Activated CD4-positive, alpha-beta T cell treated with anti-CD3 and anti-CD28 coated beads, Interleukin-2, amount 50 U/mL, for 16 hours (primary cell): Measurements from ENCODE around the gene NCAM1.

Source experiments
- DNase-seq: peaks from one replicate; pipeline ENCODE4 v3.0.0-alpha.2; 2020

NCAM1 gene

DNA sequence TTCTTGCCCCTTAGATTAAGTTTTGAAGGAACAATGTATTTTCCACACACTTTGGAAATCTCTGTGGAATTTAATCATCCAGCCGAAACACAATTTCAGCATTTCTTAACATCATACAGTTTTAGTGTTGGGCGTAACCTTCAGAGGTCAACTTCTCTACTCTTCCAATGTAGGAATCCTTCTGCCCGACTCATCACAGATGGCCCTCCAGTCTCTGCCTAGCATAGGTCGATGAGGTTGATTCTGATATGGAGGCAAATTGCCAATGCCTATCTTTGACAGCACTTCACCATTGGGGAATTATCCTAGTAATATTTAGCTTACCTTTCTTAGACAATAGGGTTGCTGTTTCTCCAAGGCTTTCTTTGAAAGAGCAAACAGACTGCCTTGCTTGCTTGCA lies 177.5 kb downstream of the NCAM1 start:
- no peak for DNase-seq

DNA sequence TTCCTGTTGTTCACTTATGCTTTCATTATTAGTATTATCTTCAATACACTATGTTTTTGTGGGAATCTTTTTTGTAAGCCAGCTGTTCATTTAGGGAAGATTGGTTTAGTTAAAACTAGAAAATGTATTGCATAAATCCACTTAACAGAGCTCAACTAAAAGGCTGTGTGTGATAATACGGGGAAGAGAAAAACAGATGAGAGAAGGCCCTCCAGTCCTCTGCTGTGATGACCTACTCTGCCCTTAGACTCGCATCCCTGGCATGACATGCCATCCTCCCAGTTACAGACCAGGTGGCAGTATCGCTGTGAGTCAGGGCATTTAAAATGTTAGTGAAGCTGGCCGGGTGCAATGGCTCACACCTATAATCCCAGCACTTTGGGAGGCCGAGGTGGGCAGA lies 179.8 kb downstream of the NCAM1 start:
- no peak for DNase-seq

DNA sequence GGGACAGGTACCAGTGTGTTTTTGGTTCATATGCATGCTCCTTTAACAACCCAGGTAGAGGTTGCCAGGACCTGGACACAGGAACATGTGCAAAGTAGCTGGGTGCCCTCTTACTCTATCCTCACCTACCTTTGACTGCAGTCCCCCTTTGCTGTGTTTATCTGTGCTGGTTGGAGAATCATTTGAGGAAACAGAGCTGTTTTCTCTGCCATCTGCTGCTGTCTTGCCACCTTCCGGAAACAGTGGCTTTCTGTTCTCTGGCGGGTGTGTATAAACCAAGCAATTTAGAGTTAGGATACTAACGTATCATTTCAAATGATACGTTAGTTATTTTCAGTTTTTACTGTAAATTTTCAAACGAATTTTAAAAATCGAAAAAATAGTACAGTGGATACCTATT lies 181.3 kb downstream of the NCAM1 start:
- DNase-seq = no peak

DNA sequence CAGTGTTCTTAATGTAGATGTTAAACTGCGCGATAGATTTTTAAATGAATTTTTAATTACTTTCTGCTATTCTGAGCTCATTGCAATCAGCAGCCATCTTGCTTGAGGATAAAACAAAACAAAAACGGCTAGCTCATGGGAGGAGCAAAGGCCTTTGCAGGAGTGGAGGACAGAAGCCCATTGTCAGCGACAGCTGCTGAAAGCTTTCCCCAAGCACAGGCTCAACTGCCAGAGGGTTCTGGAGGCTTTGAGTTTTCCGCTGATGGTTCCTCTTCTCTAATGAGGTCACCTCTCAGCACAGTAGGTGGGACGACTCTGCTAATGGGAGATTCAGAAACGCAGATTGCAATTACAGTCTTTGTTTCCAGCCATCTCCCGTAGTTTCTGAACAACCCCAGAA lies 186.0 kb downstream of the NCAM1 start:
- no peak for DNase-seq

DNA sequence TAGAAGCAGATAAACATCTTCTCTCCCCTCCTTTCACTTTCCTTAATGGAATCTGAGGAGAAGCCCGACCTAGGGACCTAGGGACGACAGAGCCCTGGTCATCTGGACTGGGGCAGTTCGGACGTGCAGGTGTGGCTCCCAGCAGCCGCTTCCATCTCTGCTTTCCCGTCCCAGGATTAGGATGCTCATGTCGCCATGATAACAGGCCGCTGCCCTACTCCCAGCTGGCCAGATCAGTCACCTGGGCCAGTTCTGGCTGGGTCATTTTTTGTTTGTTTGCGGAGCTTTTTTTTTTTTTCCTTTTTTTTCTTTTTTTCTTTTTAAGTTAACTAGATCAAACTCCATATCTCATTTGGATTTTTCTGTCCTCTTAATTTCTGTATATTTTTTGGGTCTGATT lies 186.9 kb downstream of the NCAM1 start:
- no peak for DNase-seq

DNA sequence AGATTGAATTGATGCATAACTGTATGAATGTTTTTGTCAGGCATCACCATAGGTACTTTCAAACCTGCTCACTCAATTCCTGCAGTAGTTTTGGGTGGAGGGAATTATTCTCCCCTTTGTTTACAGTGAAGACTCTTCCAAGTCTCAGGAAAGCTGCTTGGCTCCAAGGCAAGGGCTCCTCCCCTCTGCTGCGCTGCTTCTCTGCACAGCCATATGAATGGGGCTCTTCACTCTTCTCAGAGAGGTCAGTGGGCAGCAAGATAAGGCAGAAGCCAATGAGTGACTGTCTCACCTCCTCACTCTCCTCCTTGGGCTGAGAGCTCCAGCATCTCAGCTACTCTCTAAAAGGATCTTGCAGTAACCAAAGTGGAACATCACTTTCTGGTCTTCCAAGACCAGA lies 187.4 kb downstream of the NCAM1 start:
- no peak for DNase-seq

DNA sequence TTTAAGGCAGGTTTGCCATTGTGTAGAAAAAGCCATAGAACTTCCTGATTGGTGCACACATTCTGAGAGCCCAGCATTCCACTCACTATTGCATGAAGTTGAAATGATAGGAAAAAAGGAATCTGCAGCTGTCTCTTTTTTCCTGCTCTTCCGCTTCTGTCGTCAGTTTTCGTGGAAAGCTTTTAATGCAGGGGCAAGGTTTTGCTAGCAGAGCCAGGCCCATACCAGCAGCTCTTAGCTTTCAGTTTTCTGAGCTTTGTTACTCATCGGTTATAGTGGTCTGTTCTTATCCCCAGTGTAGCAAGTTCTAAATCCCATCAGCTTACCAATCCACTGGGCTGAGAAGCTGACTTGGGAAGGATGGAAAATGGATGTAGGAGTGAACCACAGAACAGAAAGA lies 190.3 kb downstream of the NCAM1 start:
- DNase-seq = no peak

DNA sequence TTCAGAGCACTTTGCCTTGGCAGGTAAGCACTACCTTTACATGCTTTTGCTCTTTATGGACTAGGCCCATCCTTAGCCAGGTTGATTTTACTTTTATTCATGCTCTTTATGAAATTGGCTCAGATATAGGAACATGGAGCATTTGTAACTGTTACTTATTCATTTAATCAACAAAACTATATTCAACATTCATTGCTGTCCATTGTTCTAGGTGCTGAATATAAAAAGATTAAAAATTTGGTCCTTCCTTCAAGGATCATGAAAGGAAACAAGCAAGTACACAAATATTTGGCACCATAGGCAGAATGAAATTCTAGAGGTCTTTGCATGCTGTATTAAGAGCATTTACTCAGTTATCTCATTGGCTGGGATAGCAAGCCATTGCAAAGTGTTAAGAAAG lies 191.3 kb downstream of the NCAM1 start:
- no peak for DNase-seq

DNA sequence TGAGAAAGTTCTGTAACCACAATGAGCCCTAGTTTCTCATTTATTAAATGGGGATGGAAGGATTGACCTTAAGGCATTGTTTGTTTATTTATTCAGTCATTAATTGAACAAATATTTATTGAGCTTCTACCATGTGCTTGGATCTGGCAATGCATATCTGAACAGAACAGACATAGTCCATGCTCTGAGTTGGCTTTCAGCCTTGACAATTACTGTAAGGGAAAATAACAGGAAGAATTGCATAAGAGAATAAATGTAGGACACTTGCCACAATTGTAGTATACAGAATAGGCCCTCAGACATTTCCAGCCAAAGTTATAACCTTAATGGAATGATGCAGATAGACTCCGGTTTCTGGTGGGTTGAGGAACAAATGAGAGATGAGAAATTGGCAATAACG lies 192.6 kb downstream of the NCAM1 start:
- no peak for DNase-seq

DNA sequence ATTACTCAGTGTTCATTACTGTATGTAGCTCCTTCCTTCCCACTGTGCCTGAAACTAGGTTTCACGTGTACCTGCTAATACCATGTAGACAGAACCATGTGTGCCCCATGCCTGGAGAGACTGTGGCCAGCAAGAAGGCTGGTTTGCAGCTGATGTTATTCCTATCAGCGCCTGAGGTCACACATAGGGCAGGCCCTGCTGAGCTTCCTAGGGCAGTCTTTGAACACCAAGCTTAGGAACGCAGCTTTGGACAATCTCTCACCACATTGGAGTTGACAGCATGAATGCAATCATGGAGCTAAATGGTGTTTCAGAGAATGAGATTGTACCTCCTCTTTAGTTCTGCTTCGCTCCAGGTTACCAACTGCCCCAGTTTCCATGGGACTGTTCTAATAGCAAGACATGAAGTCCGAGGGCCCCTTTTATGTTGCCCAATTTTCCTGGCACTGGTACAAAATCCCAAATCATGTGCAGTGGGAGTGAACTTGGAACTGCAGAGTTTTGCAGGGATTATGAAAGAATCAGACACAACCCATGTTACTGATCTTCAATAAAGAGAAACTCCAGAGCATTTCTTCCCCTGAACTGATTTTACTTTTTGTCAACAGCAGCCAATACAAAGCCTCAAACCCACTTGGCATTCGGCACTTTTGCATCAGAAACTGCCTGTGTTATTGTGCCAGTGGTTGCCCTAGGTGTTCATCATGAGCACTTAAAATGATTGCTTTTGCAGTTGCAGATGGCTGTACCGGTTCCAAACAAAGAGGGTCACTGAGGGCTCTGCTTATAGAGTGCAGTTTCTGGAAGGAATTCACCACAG lies 199.0 kb downstream of the NCAM1 start:
- DNase-seq = no peak

DNA sequence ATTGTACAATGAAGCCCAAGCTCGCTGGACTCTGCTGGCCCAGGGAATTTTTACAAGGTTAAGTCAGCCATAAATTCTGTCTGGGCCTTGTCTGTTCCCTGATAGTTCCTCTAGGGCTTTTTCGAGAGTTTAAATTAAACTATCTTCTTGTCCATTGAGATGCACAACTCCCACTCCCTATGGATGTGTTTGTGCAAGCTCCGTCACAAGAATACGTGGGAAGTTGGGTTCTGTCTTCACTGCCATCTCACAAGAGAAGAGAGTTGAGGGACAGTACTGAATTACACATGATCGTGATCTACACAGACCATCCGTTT lies 199.5 kb downstream of the NCAM1 start:
- no peak for DNase-seq

DNA sequence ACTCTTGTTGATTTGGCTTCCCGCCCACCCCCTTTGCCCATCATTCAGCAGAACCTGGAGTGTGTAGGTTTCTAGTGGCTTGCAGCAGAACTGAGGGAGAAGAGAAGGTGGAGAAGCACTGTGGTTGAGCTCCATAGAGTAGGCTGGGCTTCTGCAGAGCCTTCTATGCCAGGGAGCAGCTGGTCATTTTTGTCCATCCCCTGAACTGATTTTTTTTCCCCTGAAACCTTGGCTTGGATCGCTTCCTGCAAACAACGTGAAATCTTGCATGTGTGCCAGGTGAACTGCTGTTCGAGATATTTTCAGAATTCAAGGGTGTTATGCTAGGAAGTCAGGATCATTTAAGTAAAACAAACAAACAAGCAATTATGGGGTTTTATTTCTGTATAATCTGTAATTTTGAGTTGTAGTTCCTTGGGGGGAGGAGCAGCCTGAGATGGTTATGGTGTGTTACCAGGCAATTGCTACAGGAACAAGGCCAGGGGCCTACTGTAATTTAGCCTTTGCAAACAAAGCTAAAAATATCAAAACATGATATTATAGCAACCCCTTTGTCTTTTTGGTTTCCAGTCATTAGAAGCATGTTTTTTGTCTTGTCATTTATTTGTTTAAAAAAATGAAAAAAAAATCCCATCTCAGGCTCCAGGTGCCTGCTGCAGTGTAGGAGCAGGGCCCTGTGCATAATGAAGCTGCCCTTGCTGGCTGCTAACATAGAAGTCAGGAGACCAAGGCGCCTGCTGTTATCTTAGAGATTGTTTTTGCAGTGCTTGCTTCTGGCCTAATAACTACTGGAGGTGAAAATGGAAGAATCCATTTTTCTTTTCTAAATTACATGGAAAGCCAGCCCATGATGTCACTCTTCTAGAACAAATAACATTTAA lies 200.7 kb downstream of the NCAM1 start:
- no peak for DNase-seq

DNA sequence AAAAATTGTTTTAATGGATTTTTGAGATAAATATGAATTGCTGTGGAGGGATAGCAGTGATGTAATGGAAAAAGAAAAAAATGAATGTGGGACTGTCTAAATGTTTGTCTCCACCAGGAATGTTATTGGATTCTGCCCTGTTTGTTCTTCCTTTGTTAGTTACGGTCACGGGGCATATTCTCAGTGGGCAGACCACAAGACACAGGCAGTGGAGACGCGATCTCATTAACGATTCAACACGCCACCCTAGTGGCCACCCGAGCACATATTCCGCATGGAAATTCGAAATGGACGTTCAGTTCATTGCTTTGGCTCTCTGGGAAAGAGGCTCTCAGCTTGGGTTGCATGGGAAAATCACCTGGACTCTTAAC lies 201.4 kb downstream of the NCAM1 start:
- no peak for DNase-seq

DNA sequence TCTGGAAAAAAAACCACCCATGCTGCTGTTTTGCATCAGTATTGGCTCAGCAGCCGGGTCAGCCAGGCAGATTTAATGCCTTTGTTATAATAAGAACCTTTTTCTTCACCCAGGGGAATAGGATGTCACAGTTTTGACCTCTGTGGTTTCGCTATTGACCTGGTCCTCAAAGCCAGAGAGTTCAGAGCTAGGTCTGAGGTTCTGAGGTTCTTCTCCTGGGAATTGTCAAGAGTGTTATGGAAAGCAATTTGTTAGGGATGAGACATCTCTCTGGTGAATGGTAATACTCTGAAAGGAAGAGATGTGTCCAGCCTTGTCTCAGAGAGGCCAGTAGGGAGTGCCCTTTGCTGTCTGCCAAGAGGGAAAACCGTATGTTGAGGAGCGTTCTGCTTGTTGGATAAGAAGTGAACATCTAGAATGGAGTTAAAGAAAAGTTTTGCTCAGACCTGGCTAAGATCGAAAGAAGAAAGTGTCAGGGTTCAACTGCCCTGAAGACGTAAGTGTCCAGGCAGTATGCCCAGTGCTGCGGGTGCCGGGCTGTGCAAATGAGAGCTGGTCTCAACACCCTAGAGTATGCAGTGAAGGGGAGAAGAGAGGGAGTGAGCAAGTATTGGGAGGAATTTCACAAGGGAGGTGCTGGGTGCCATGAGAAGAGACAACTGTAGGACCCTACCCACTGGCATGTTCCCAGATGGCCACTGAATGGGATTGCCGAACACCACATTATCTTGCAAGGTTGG lies 202.2 kb downstream of the NCAM1 start:
- no peak for DNase-seq

DNA sequence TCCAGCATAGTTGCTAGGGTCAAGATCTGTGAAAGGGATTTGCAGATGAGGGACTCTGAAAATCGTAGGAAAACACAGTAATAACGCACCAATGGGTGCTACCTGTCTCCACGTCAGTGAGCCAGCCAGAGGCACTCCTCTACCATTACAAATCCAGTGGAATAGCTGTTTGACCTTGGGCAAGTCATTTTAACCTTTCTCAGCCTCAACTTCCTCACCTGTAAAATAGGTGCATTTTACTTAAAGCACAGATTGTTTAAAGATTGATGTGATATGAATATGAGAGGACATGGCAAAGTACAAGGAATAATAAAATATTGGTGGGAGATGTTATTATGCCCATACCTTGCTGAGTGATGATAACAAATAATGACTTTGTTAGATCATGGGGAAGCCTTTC lies 205.1 kb downstream of the NCAM1 start:
- no peak for DNase-seq

DNA sequence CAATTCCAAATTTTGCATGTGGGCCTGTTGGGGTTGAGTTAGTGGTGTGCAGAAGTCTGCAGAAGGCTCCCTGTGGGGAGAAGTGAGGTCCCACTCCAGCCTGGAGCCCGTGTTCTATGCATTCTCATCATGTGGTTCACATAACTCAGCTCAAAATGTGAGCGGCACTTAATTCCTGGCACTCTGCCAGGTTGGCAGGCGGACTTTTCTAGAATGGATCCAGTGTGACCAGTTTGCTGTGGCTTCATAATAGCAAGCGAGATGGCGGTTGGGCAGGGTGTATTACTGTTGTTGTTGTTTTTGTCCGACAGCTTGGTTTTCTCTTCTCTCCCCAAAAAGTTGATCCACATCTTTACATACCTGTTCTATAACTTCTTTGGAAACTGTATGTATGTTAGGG lies 206.4 kb downstream of the NCAM1 start:
- DNase-seq = no peak

DNA sequence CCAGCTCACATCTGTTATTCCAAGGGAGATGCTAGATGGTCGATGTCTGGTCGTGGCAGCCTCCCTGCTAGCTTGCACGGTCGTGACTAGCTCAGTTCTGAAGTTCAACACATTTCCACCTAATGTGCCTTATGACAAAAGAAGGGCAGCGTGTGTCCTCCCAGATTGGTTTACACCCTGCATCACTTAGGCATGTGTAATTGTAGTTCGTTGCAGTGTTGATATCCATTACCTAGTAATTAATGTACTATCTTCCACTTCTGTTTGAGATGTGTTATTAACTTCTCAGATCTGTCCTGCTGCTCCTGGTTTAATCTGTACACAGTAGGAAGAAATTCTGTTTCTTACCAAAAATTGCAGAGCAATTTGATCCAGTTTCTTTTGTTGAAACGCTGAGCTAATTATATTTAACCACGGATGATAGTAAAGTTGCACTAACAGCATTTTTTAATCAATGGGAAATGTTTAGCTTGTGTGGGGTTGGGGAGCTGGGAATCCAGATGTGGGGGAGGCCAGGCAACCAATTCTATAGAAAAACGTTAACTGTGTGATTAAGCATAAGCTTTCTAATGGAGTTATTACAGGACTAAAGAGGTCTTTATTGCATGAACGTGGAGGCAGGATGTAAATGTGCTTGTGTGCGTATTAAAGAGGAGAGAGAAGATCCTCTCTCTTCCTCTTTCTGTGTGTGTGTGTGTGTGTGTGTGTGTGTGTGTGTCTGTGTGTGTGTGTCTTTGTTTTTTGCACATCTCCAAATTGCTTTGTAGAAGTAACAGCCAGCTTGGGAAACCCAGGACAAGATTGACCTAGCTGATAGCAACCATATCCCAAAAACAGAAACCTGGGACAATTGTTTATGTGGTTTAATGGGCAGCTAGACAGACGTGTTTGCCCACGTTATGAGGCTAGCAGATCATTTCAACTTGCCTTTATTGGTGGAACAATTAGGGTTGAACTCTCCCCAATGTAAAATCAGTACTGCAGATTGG lies 207.4 kb downstream of the NCAM1 start:
- no peak for DNase-seq

DNA sequence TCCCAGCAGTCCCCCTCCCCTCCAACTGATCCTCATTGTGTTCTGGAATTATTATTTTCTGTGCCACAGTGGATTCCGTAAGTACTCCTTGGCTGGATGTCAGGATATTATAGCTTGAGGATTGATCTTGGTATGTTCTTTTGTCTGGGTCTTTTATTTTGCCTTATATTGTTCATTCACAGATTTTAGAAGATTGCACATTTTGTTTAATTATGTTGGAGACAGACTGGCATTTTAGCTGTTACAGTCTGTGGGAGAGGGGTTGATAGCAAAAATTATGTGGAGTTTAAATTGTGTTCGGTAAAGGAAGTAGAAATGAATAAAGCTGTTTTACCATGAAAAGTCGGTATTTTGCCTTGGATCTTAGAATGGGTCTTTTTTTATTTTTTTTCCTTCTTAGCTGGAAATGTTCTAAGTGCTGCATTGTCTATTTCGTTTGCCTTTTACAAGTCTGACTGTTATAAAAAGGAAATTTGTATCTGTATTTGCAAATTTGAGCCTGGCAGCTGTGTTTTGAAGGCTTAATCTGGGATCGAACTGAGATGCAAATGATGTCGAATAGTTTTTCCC lies 211.2 kb downstream of the NCAM1 start:
- DNase-seq = no peak

DNA sequence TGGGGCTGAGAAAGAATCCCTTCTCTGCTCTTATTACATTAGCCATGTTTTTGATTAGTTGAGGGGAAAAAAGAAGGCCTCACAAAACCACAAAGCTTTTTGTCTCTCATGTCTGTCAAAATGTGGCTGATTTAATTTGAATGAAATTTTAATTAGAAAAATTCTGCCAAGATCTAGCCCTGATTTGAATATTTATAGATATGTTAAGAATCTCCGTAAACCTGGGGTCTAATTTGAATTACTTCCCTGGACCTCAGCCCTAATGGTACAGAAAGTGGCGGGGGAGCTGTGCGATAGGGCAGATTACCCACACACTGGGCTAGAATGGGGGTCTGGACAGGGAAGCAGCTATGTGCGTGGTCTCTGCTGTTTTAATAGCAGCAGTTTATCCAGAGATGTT lies 211.9 kb downstream of the NCAM1 start:
- DNase-seq = no peak

DNA sequence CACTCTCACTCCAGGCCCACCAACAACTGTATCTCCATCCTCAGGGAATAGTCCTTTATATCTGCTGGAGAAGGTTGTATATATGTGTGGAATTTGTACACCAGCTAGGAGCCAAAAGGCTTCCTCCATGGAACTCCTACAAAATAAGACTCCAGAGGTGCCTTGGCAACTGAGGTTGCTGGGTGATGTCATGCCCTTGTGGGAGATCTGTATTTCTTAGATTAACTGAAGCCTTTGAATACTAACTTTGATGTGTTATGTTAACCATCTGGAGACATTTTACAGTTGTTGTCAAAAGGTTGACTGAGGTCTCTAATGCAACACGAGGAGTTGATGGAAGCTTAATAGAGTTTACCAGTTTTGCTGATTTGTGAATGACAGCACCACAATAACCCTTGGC lies 213.7 kb downstream of the NCAM1 start:
- no peak for DNase-seq

DNA sequence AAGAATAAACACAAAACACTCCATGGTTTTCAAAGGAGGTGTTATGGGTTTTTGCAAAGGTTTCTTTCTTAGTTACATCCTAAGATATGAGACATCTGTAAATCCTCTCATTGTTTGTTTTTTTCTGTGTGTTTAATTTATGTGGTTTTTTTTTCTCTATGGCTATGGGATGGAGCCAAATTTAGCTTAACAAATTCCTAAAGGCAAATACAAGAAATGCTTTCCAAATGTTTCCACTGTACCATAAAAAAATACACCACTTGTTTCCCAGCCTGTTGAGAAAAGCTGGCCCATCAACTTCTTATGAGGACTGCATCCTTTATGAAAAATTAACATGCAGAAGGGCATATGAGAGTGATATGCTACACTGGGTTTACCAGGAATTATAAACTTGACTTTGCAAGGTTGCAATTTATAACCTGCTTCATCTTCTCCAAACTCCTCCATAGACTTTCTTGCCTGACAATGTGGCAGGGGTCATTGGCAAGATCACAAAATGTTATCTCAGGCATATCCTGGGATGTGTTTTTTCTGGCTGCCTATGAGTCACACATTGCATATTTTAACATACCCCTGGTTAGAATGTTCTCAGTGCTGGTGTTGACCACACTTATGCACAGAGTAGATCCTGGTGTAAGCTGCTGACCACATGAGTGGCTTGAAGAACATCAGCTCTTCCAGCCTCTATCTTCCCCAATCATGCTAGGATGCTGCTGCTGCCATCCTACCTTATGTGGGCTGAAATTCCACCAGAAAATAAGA lies 215.6 kb downstream of the NCAM1 start:
- no peak for DNase-seq
